NB4 (cell line): ENCODE results near the gene DDX20.

Experiments
- DNase-seq: peaks from one replicate; pipeline ENCODE4 v3.0.0; 2010; ENCODE audit warnings: low read depth
- H3K4me3 ChIP-seq: one replicate; pipeline ENCODE4 v1.5.1; 2011; ENCODE audit warnings: mild to moderate bottlenecking, low read depth, low read length, moderate library complexity
- CTCF ChIP-seq: IDR thresholded peaks from one replicate; pipeline ENCODE4 v1.5.1; 2012; ENCODE audit warnings: low read depth, low read length
- MAX ChIP-seq: IDR thresholded peaks from 2 replicates; pipeline ENCODE4 v1.6.1; 2011; ENCODE audit warnings: low read depth, low read length
- MYC ChIP-seq: IDR thresholded peaks from 2 replicates; pipeline ENCODE4 v1.6.1; 2011; ENCODE audit warnings: low read depth, low read length
- POLR2A ChIP-seq: IDR thresholded peaks from 2 replicates; pipeline ENCODE4 v1.6.1; 2011; ENCODE audit warnings: mild to moderate bottlenecking; ENCODE audit not compliant: insufficient read length; ENCODE audit errors: extremely low read depth

The DDX20 gene

DNA sequence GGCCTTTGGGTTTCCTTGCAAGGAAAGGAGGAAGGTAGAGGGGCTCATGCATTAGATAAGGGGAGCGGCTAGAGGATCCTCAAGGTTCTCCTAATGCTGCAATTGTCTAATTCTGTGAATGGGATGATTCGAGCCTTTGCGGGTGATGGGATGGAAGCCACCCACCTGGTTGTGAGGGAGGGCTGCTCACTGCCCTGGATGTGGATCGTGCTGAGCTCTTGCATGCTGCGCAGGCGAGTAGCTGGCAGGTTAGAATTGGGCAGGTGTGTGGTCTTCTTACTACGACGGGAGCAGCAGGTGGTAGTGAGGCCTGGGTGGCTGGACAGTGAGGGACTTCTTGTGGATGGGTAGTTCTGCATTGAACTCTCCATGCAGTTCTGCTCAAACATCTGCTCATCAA, 21.2 kb downstream of the DDX20 start:
- DNase-seq = no peak
- no peak for TF ChIP-seq CTCF
- no peak for TF ChIP-seq MYC
- TF ChIP-seq MAX = no peak
- TF ChIP-seq POLR2A = no peak
- H3K4me3 ChIP-seq = no peak overlapping the region

DNA sequence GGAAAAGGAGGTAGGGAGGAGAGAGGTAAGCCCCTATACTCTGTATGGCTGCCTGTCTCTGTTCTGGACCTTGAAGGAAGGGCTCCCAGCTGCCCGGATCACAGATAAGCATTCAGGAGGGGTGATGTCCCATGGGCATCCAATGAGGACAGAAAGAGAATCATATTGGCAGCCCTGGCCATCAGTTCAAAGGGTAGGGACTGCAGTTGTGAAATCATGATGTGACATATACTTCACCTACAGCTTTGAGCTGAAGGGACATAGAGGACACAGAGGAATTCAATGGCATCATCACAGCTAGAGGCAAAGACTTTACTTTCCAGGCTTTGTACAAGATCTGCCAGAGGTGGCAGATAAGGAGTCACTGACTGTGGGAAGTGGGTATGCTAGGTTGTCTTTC, 21.6 kb downstream of the DDX20 start:
- TF ChIP-seq MAX (no peak), MYC (no peak), POLR2A (no peak), CTCF (no peak)
- no peak for DNase-seq
- no peak overlapping the region for H3K4me3 ChIP-seq

DNA sequence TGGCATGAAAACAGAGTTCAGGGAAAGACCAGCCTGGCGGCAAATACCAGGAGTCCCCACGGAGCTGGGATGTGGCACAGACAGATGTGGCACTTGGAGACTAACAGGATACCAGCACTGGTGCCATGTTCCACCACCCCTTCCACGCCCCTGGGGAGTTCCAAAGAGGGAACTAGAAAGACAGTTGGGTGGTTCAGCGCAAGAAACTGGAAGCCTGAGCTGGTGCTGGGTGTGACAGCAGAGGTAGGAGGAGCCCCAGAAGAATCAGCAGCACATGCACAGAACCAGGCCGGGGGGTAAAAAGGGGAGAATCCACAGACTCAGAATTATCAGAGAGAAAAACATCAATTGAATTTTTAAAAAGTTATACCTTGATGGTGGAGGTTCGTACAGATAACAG, 22.4 kb downstream of the DDX20 start:
- TF ChIP-seq MAX = no peak
- no peak for TF ChIP-seq MYC
- TF ChIP-seq POLR2A = no peak
- no peak for TF ChIP-seq CTCF
- DNase-seq = no peak
- H3K4me3 ChIP-seq = no peak overlapping the region

- TF ChIP-seq POLR2A (no peak), MYC (no peak), MAX (no peak), CTCF (no peak)
- DNase-seq = no peak
- no peak overlapping the region for H3K4me3 ChIP-seq
These were observed 22.9 kb downstream of the DDX20 start for GRCh38 chr1:111778541-111779051.

DNA sequence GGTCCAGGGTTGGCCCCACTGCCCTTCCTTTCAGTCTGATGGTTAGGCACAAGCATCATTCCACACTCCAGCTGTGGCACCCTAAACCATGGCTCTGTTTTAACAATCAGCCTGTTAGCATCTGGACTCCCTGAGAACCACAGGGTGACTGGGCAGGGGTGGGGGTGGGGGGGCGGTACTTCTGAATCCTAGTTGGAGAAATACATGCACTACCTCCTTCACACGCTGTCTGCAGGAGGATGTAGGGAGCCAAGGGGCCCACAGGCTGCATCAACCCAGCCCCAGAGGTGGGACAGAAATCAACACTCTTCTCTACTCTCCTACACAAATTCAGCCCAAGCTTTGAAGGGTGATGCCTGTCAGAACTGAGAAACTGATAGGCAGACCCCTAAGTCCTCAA, 23.8 kb downstream of the DDX20 start:
- no peak overlapping the region for H3K4me3 ChIP-seq
- DNase-seq = no peak
- no peak for TF ChIP-seq MAX
- TF ChIP-seq MYC = no peak
- TF ChIP-seq CTCF = no peak
- no peak for TF ChIP-seq POLR2A

GRCh38 chr1:111784273-111784901, 28.7 kb downstream of the DDX20 start:
- no peak for DNase-seq
- H3K4me3 ChIP-seq = no peak overlapping the region
- TF ChIP-seq POLR2A (no peak), CTCF (no peak), MAX (no peak), MYC (no peak)
